HEK293T (cell line): ENCODE measurements around the gene FAM120A.

Experiments used
- CTCF ChIA-PET: fragments of 350-600 bp; formaldehyde crosslinking; extraction: SDS; loops from one replicate; lab custom pipeline; 2021; ENCODE audit warnings: antibody characterized with exemption, inconsistent platforms; lab: Yijun Ruan, JAX
- POLR2A ChIA-PET: fragments of 350-600 bp; formaldehyde crosslinking; extraction: SDS; loops from one replicate; lab custom pipeline; 2020; ENCODE audit warnings: antibody characterized with exemption, inconsistent platforms; lab: Yijun Ruan, JAX
- DNase-seq: peaks from one replicate; pipeline ENCODE4 v3.0.0; 2012; ENCODE audit warnings: mixed read lengths; ENCODE audit errors: extremely low spot score
- ARNT ChIP-seq: fragments of 450-650 bp; IDR thresholded peaks from 2 replicates; pipeline ENCODE4 v1.6.1; 2017; ENCODE audit warnings: mild to moderate bottlenecking
- BHLHE40 ChIP-seq: fragments of 450-650 bp; IDR thresholded peaks from 2 replicates; pipeline ENCODE4 v1.6.1; 2016; ENCODE audit warnings: mild to moderate bottlenecking, moderate library complexity, borderline replicate concordance
- CTBP1 ChIP-seq: fragments of 450-650 bp; IDR thresholded peaks from 2 replicates; pipeline ENCODE4 v1.6.1; 2016; ENCODE audit warnings: borderline replicate concordance
- ELF4 ChIP-seq: fragments of 450-650 bp; IDR thresholded peaks from 2 replicates; pipeline ENCODE4 v1.6.1; 2017; ENCODE audit warnings: antibody characterized with exemption
- FOXA1 ChIP-seq: fragments of 450-650 bp; IDR thresholded peaks from 2 replicates; pipeline ENCODE4 v1.6.1; 2016; ENCODE audit warnings: mild to moderate bottlenecking
- FOXK2 ChIP-seq: fragments of 450-650 bp; IDR thresholded peaks from 2 replicates; pipeline ENCODE4 v1.6.1; 2016; ENCODE audit warnings: mild to moderate bottlenecking
- FOXM1 ChIP-seq: fragments of 450-650 bp; IDR thresholded peaks from 2 replicates; pipeline ENCODE4 v1.6.1; 2017; ENCODE audit warnings: mild to moderate bottlenecking, borderline replicate concordance
- HDGF ChIP-seq: fragments of 450-650 bp; IDR thresholded peaks from 2 replicates; pipeline ENCODE4 v1.6.1; 2017; ENCODE audit warnings: antibody characterized with exemption, borderline replicate concordance
- L3MBTL2 ChIP-seq: fragments of 450-650 bp; conservative IDR thresholded peaks from 2 replicates; pipeline ENCODE4 v1.6.1; 2016; ENCODE audit warnings: mild to moderate bottlenecking
- LEF1 ChIP-seq: fragments of 450-650 bp; IDR thresholded peaks from 2 replicates; pipeline ENCODE4 v1.6.1; 2017; ENCODE audit warnings: mild to moderate bottlenecking, borderline replicate concordance
- NFRKB ChIP-seq: fragments of 450-650 bp; IDR thresholded peaks from 2 replicates; pipeline ENCODE4 v1.6.1; 2016; ENCODE audit warnings: mild to moderate bottlenecking, moderate library complexity
- PKNOX1 ChIP-seq: fragments of 450-650 bp; IDR thresholded peaks from 2 replicates; pipeline ENCODE4 v1.6.1; 2016
- SP1 ChIP-seq: fragments of 450-650 bp; IDR thresholded peaks from 2 replicates; pipeline ENCODE4 v1.6.1; 2017
- SUZ12 ChIP-seq: fragments of 450-650 bp; IDR thresholded peaks from 2 replicates; pipeline ENCODE4 v1.6.1; 2016; ENCODE audit warnings: mild to moderate bottlenecking
- TARDBP ChIP-seq: fragments of 450-650 bp; IDR thresholded peaks from 2 replicates; pipeline ENCODE4 v1.6.1; 2016
- ZNF384 ChIP-seq: fragments of 450-650 bp; IDR thresholded peaks from 2 replicates; pipeline ENCODE4 v1.6.1; 2016

Gene FAM120A

GRCh38 chr9:93582115-93582514, 130.6 kb downstream of the FAM120A start:
- TF ChIP-seq LEF1: no peak
- TF ChIP-seq HDGF: no peak
- no peak for TF ChIP-seq TARDBP
- TF ChIP-seq ELF4: no peak
- TF ChIP-seq CTBP1: no peak
- TF ChIP-seq NFRKB: no peak
- TF ChIP-seq L3MBTL2: no peak
- ChIA-PET POLR2A (interaction anchor here (1.8 kb wide), 1 partner anchor 16 kb away, joined by 5 read pairs; no protein-coding TSS in a partner anchor), CTCF (interaction anchor here (0.7 to 1.1 kb wide), 2 partner anchors 9 to 16 kb away, joined by 3 read pairs; no protein-coding TSS in a partner anchor)
- no peak for DNase-seq

GRCh38 chr9:93582550-93582949, 131.1 kb downstream of the FAM120A start:
- CTCF ChIA-PET: interaction anchor here (1.1 kb wide), 1 partner anchor 16 kb away, joined by 3 read pairs; no protein-coding TSS in a partner anchor
- no peak for DNase-seq
- POLR2A ChIA-PET: interaction anchor here (1.8 kb wide), 1 partner anchor 16 kb away, joined by 5 read pairs; no protein-coding TSS in a partner anchor
- TF ChIP-seq SUZ12: no peak
- no peak for TF ChIP-seq NFRKB
- TF ChIP-seq HDGF: no peak
- no peak for TF ChIP-seq ELF4
- no peak for TF ChIP-seq ARNT
- no peak for TF ChIP-seq LEF1
- TF ChIP-seq TARDBP: no peak
- no peak for TF ChIP-seq ZNF384
- no peak for TF ChIP-seq PKNOX1
- TF ChIP-seq FOXA1: no peak
- TF ChIP-seq BHLHE40: no peak

- no peak for TF ChIP-seq NFRKB
- TF ChIP-seq SUZ12: no peak
- TF ChIP-seq LEF1: no peak
- TF ChIP-seq TARDBP: no peak
- TF ChIP-seq FOXM1: no peak
- TF ChIP-seq SP1: no peak
- TF ChIP-seq ARNT: no peak
- TF ChIP-seq CTBP1: no peak
- no peak for TF ChIP-seq BHLHE40
- no peak for TF ChIP-seq FOXK2
- TF ChIP-seq FOXA1: no peak
- TF ChIP-seq ELF4: no peak
- TF ChIP-seq ZNF384: no peak
- no peak for TF ChIP-seq HDGF
- TF ChIP-seq L3MBTL2: no peak
- TF ChIP-seq PKNOX1: no peak
- DNase-seq: no peak
- ChIA-PET POLR2A (no interaction called here), CTCF (no interaction called here)
Measured at GRCh38 chr9:93585259-93585658, 133.8 kb downstream of the FAM120A start.

GRCh38 chr9:93585695-93586094, 134.2 kb downstream of the FAM120A start:
- ChIA-PET POLR2A (no interaction called here), CTCF (no interaction called here)
- TF ChIP-seq PKNOX1: no peak
- no peak for TF ChIP-seq FOXK2
- TF ChIP-seq L3MBTL2: no peak
- TF ChIP-seq SUZ12: no peak
- TF ChIP-seq ARNT: no peak
- no peak for TF ChIP-seq ELF4
- TF ChIP-seq NFRKB: no peak
- no peak for TF ChIP-seq FOXA1
- no peak for TF ChIP-seq HDGF
- TF ChIP-seq FOXM1: no peak
- TF ChIP-seq TARDBP: no peak
- TF ChIP-seq LEF1: no peak
- no peak for TF ChIP-seq ZNF384
- TF ChIP-seq SP1: no peak
- no peak for TF ChIP-seq BHLHE40
- no peak for TF ChIP-seq CTBP1
- DNase-seq: no peak

- TF ChIP-seq ZNF384 (no peak), CTBP1 (no peak), FOXA1 (no peak), SP1 (no peak), FOXM1 (no peak), NFRKB (no peak), LEF1 (no peak), ARNT (no peak), BHLHE40 (no peak), TARDBP (no peak), SUZ12 (no peak), FOXK2 (no peak), L3MBTL2 (no peak), PKNOX1 (no peak), HDGF (no peak), ELF4 (no peak)
- DNase-seq: no peak
- POLR2A ChIA-PET: no interaction called here
- CTCF ChIA-PET: interaction anchor here (0.7 kb wide), 1 partner anchor 498 kb away, joined by 3 read pairs; no protein-coding TSS in a partner anchor
Measured at GRCh38 chr9:93586290-93587057, 135.0 kb downstream of the FAM120A start.
